HAP-1 (cell line): ENCODE results near the gene TOLLIP.

Experiments used
- DNase-seq, 2 experiments: peaks; one replicate each; pipeline ENCODE4 v3.0.0-alpha.2; 2016 to 2020; ENCODE audit warnings: low spot score in 2 of 2
- H3K27me3 ChIP-seq: fragments of 250-450 bp; sonication (Bioruptor Pico); 2 replicates; pipeline ENCODE4 v1.5.1; 2020; ENCODE audit warnings: low read depth, mild to moderate bottlenecking, moderate library complexity
- H3K36me3 ChIP-seq: fragments of 250-450 bp; sonication (Bioruptor Pico); replicated peaks from 2 replicates; pipeline ENCODE4 v1.5.1; 2020; ENCODE audit warnings: mild to moderate bottlenecking
- H3K4me1 ChIP-seq: fragments of 250-450 bp; sonication (Bioruptor Pico); 2 replicates; pipeline ENCODE4 v1.5.1; 2020; ENCODE audit warnings: mild to moderate bottlenecking
- H3K4me3 ChIP-seq: fragments of 250-450 bp; sonication (Bioruptor Pico); 2 replicates; pipeline ENCODE4 v1.5.1; 2020; ENCODE audit warnings: mild to moderate bottlenecking, moderate library complexity
- H3K9me3 ChIP-seq: fragments of 250-450 bp; sonication (Bioruptor Pico); 2 replicates; pipeline ENCODE4 v1.5.1; 2020; ENCODE audit warnings: mild to moderate bottlenecking, moderate library complexity
- in situ Hi-C: fragments of 300-500 bp; cut with MboI; formaldehyde crosslinking; loops from 3 replicates; pipeline ENCODE4 v1.14.3; 2020; ENCODE audit warnings: low sequenced_read_pairs, inconsistent platforms, mixed read lengths

Gene TOLLIP

GRCh38 chr11:1302461-1303125 is 6.8 kb downstream of the TOLLIP start:
- no peaks in the 10 kb centered on the region for H3K27me3 ChIP-seq
- no peaks in the 10 kb centered on the region for H3K9me3 ChIP-seq
- in situ Hi-C loops, result no loop called here
- H3K4me3 ChIP-seq, result no peak overlapping the region
- H3K4me1 ChIP-seq, result no peaks in the 10 kb centered on the region
- H3K36me3 ChIP-seq, result peaks cover 5% of the 10 kb centered on the region; the same call in 1 of the 2 replicates
- DNase-seq, result no peak

DNA sequence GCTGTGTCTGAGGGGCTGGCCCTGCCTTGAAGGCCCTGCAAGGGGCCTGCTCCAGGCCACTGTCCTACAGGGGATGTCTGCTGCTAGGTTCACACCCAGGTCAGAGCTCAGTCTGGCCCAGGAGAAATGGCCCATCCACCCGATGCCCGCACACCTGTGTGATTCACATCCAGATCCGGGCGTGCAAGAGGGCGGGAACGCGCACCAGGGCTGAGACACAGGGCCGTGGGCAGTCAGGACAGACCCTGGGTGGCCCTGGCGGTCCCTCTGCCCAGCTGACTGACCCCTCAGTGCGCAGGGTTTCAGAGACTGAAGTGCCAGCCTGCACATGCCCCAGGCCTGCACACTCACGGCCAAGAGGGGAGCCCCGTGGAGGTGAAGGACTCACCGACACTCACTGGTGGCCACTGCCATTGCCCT is 7.4 kb downstream of the TOLLIP start:
- no peak overlapping the region for H3K4me3 ChIP-seq
- H3K36me3 ChIP-seq, result peaks cover 5% of the 10 kb centered on the region; the same call in 1 of the 2 replicates
- in situ Hi-C loops, result no loop called here
- no peaks in the 10 kb centered on the region for H3K4me1 ChIP-seq
- H3K9me3 ChIP-seq, result no peaks in the 10 kb centered on the region
- no peaks in the 10 kb centered on the region for H3K27me3 ChIP-seq
- no peak for DNase-seq

DNA sequence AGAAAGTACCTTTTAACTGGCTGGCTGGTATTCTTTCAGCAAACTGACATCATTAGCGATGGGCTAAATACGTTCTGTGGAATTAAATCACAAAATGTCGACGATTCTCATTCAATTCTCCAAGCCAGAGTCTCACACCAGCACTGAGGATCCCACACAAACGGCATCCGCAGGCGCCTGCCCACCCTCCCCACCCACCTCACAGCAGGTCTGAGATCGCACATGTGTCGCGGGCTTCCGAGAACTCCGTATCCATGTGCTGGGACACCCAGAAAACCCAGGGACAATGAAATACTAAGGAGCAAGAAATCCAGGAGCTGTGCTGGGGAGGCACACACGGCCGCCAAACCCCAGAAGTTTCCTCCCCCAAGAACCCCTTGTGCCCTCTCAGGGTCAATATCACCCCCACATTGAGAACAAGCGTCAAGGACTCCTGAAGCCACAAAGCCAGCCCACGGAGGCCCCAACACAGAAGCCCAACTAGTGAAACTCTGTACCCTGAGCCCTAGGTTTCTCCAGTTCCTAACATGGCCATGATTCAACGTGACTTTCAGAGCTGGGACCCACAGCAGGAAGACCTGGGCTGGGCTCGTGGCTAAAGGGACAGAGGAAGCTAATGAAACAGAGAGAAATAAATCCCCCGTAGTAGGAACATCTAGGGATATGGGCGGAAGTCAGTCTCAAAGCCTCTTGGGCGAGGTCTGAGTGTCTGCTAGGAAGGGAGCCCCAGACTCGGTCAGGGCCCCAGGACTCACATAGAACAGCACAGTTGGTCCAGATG is 8.0 kb downstream of the TOLLIP start:
- DNase-seq, result no peak
- Histone ChIP-seq H3K36me3 (peaks cover 5% of the 10 kb centered on the region; the same call in 1 of the 2 replicates), H3K9me3 (no peaks in the 10 kb centered on the region), H3K4me1 (no peaks in the 10 kb centered on the region), H3K27me3 (no peaks in the 10 kb centered on the region), H3K4me3 (no peak overlapping the region)
- in situ Hi-C loops, result no loop called here

DNA sequence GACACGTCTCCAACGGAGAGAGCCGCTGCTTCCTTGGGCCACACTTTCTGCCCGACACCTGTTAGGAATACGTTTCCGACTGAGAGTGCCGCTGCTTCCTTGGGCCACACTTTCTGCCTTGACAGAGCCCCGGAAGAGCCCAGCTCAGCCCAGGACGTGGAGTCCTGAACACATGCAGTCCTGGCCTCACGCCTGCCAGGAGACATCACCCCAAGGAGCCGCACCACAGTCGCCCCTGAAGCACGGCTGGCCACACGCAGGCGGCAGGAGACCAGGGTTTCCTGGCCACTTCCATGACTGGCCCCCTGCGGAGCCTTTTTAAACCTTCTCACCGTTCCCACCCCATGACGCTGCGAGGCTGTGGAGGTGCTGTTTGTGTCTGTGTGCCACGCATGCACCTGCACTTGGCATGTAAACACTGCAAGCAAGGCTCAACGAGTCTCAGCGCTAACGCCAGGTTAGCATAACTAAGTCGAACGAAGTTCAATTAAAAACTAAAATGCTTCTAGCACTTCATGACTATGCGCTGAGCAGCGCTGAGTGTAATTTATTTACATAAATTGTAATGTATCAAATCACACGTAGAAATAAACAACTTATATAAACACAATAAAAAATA is 8.8 kb downstream of the TOLLIP start:
- no peaks in the 10 kb centered on the region for H3K4me1 ChIP-seq
- in situ Hi-C loops, result no loop called here
- DNase-seq, result no peak
- peaks cover 5% of the 10 kb centered on the region; the same call in 1 of the 2 replicates for H3K36me3 ChIP-seq
- H3K27me3 ChIP-seq, result no peaks in the 10 kb centered on the region
- no peaks in the 10 kb centered on the region for H3K9me3 ChIP-seq
- no peak overlapping the region for H3K4me3 ChIP-seq

DNA sequence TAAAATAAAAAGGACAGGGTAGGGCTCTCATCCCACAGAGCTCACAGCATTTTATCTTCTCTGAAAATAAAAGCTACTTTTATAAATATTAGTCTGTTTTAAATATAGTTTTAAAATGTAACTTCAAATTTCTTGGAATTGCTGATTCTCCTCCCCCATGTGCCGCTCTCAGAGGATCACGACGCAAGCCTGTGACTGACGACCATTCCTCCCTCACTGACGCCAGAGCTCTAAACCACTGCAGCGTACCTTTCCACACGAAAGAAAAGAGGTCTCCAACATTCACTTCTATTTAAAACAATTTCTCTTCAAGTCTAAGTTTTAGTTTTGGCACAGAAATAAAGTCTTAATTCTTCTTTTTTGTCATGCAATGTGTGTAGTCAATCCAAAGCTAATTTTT is 9.3 kb downstream of the TOLLIP start:
- no peaks in the 10 kb centered on the region for H3K9me3 ChIP-seq
- DNase-seq, result no peak
- no peaks in the 10 kb centered on the region for H3K4me1 ChIP-seq
- H3K27me3 ChIP-seq, result no peaks in the 10 kb centered on the region
- in situ Hi-C loops, result no loop called here
- peaks cover 5% of the 10 kb centered on the region; the same call in 1 of the 2 replicates for H3K36me3 ChIP-seq
- no peak overlapping the region for H3K4me3 ChIP-seq

- H3K36me3 ChIP-seq, result peaks cover 5% of the 10 kb centered on the region; the same call in 1 of the 2 replicates
- no peak overlapping the region for H3K4me3 ChIP-seq
- in situ Hi-C loops, result no loop called here
- H3K9me3 ChIP-seq, result no peaks in the 10 kb centered on the region
- DNase-seq, result no peak
- no peaks in the 10 kb centered on the region for H3K4me1 ChIP-seq
- H3K27me3 ChIP-seq, result no peaks in the 10 kb centered on the region
These were observed 9.8 kb downstream of the TOLLIP start for GRCh38 chr11:1299621-1300020.

GRCh38 chr11:1298695-1299492 is 10.5 kb downstream of the TOLLIP start:
- Histone ChIP-seq H3K9me3 (no peaks in the 10 kb centered on the region), H3K4me3 (no peak overlapping the region), H3K4me1 (no peaks in the 10 kb centered on the region), H3K36me3 (peaks cover 5% of the 10 kb centered on the region; the same call in 1 of the 2 replicates), H3K27me3 (no peaks in the 10 kb centered on the region)
- in situ Hi-C loops, result no loop called here
- peak in 1 of 2 experiments; percentile 29 for DNase-seq

DNA sequence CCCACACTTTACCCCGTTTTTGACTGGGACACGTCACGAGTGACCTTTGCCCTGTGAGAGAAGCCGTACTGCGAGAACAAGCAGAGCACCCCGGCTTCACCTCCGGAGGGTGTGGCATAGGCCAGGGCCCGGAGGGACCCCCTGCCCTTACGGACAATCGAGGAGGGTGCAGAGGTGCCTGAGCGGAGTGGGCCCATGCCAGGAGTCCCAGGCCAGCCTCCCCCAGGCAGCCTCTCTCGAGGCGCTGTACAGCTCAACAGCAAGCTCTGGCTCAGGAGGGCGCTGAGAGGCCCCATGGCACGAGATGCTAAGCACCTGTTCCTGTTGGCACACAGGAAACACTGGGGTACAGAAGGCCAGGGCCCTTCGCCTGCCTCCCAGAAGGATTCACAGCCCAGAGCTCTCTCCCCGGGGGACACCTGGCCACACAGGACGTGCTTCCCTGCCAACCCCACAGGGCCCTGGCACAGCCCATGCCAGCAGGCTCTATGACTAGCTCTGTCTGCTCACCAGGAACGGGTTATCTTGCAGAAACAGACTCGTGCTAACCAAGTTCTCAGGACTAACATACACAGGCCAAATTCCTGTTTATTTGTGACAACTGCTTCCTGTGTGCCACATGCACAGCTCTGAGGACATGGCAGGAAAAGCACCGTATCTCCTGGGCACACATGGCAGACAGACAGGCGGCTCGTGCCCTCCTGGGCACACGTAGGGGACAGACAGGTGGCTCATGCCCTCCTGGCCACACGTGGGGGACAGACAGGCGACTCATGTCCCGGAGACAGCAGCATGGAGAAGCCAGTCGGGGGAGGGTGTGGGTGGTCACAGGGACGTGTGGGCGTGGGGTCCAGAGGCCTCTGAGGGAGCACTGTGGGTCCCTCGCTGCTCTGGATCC is 11.6 kb downstream of the TOLLIP start:
- Histone ChIP-seq H3K27me3 (no peaks in the 10 kb centered on the region), H3K9me3 (no peaks in the 10 kb centered on the region), H3K36me3 (peaks cover 5% of the 10 kb centered on the region; the same call in 1 of the 2 replicates), H3K4me3 (no peak overlapping the region), H3K4me1 (no peaks in the 10 kb centered on the region)
- peak in 1 of 2 experiments; percentile 3 for DNase-seq
- in situ Hi-C loops, result no loop called here

DNA sequence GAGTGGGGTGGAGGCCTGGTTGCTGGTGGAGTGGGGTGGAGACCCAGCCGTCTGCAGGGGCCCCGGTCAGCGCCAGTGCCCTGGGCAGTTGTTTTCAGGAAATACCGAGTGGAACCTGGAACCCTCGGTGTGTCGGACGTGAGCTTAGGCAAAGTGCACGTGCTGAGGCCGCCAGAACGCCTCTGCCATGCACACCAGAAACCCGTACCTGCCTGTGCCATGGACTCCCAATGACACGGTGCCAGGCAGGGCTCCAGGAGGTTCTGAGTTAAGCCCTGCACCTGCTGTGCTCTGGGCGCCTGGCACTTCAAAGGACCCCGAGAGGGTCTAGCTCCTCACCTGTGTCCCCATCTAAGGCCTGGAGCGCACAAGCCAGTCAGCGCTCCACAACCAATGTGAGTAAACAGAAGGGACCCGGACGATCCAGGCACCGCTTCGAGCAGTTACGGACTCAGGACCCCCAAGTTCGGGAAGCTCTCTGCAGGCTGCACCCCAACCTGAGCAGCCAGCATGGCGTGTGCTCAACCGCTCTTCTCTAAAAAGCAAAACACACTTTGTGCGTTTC is 12.3 kb downstream of the TOLLIP start:
- in situ Hi-C loops, result no loop called here

DNA sequence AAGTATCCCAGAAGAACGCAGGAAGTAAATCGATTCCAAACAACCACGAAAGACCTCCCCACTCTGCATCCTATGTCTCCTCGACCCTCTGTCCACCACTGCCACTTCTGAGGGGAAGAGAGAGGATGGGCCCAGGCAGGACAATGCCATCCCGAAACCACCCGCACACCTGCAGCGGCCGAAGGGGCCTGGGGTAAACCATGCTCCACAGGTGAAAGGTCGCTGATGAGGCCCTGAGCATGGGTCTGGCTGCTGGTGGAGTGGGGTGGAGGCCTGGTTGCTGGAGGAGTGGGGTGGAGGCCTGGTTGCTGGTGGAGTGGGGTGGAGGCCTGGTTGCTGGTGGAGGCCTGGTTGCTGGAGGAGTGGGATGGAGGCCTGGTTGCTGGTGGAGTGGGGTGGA is 13.1 kb downstream of the TOLLIP start:
- Histone ChIP-seq H3K4me3 (no peak overlapping the region), H3K9me3 (no peaks in the 10 kb centered on the region), H3K36me3 (peaks cover 5% of the 10 kb centered on the region; the same call in 1 of the 2 replicates), H3K27me3 (no peaks in the 10 kb centered on the region), H3K4me1 (no peaks in the 10 kb centered on the region)
- in situ Hi-C loops, result no loop called here
- DNase-seq, result peak in 1 of 2 experiments; percentile 1

More for the DNA sequence above, 12.3 kb downstream of the TOLLIP start:
- DNase-seq, result peak in 1 of 2 experiments; percentile 3
- Histone ChIP-seq H3K27me3 (no peaks in the 10 kb centered on the region), H3K36me3 (peaks cover 5% of the 10 kb centered on the region; the same call in 1 of the 2 replicates), H3K9me3 (no peaks in the 10 kb centered on the region), H3K4me3 (no peak overlapping the region), H3K4me1 (no peaks in the 10 kb centered on the region)

DNA sequence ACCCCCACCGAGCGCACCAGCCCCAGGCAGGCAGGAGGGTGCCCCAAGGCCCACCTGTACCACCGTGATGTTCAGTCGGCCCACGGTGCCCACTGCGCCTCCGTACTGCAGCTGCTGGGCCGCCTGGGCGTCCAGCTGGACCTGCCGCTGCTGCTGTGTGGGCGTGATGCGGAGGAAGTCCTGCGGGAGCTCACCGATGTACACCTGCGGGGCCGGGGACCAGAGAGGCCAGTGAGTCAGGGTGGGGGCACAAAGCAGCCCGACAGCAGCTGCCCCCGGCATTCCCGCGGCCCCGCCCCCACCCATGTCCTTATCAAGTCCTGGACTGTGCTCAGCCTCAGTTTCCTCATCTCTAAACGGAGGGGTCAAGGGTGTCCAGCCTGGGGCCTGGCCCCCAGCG is 13.8 kb downstream of the TOLLIP start:
- H3K27me3 ChIP-seq, result no peaks in the 10 kb centered on the region
- DNase-seq, result no peak
- H3K4me1 ChIP-seq, result no peaks in the 10 kb centered on the region
- no peak overlapping the region for H3K4me3 ChIP-seq
- no peaks in the 10 kb centered on the region for H3K9me3 ChIP-seq
- H3K36me3 ChIP-seq, result peaks cover 5% of the 10 kb centered on the region
- in situ Hi-C loops, result no loop called here

- no peaks in the 10 kb centered on the region for H3K4me1 ChIP-seq
- no peak for DNase-seq
- H3K9me3 ChIP-seq, result no peaks in the 10 kb centered on the region
- peaks cover 9% of the 10 kb centered on the region for H3K36me3 ChIP-seq
- no peak overlapping the region for H3K4me3 ChIP-seq
- no peaks in the 10 kb centered on the region for H3K27me3 ChIP-seq
- in situ Hi-C loops, result no loop called here
These were observed 14.3 kb downstream of the TOLLIP start for GRCh38 chr11:1295086-1295485.
